Gastroesophageal sphincter (tissue), 4 donors: ENCODE data around the gene NCKAP5. TPM values are rescaled to one million over a fixed set of nuclear protein-coding genes. Genes with fewer than 3 reads are reported as not detected.

Experiments
- ATAC-seq: fragments of 150-250 bp; one replicate; pipeline ENCODE4 v1.9.1; 2016; ENCODE audit warnings: mild to moderate bottlenecking, moderate library complexity
- H3K27ac ChIP-seq, 4 donors: fragments of 200-600 bp; sonication (generic) in 3 of 4; 1 replicate in 3 of 4; 2 replicates in 1 of 4; pipeline ENCODE4 v1.5.1; 2016 to 2019
- H3K27me3 ChIP-seq: fragments of 200-600 bp; sonication (generic); one replicate; pipeline ENCODE4 v1.5.1; 2019
- H3K36me3 ChIP-seq, 2 donors: fragments of 200-600 bp; sonication (generic); one replicate each; pipeline ENCODE4 v1.5.1; 2019; ENCODE audit warnings: control low read depth in 1 of 2
- H3K4me1 ChIP-seq, 3 donors: fragments of 200-600 bp; sonication (generic); 1 replicate in 2 of 3; 2 replicates in 1 of 3; pipeline ENCODE4 v1.5.1; 2016 to 2019; ENCODE audit warnings: control low read depth in 2 of 3
- H3K4me3 ChIP-seq, 2 donors: fragments of 200-600 bp; sonication (generic); one replicate each; pipeline ENCODE4 v1.5.1; 2019; ENCODE audit warnings: mild to moderate bottlenecking in 1 of 2, moderate library complexity in 1 of 2
- H3K9me3 ChIP-seq, 3 donors: fragments of 200-600 bp; sonication (generic); one replicate each; pipeline ENCODE4 v1.5.1; 2017 to 2019; ENCODE audit warnings: control low read depth in 2 of 3
- CTCF ChIP-seq, 4 experiments: fragments of 200-600 bp in 2 of 4; fragments of 450-650 bp in 2 of 4; sonication (generic) in 1 of 4; IDR thresholded peaks; one replicate each; pipeline ENCODE4 v1.5.1; 2017 to 2019; ENCODE audit warnings: antibody characterized with exemption in 4 of 4, mild to moderate bottlenecking in 2 of 4, moderate library complexity in 2 of 4
- EP300 ChIP-seq: sonication (generic); formaldehyde crosslinking; IDR thresholded peaks from one replicate; pipeline ENCODE4 v1.6.1; 2017; ENCODE audit warnings: antibody characterized with exemption, mild to moderate bottlenecking
- POLR2A ChIP-seq, 2 donors: fragments of 450-650 bp; IDR thresholded peaks; one replicate each; pipeline ENCODE4 v1.6.1; 2017; ENCODE audit warnings: antibody characterized with exemption in 2 of 2, mild to moderate bottlenecking in 2 of 2, moderate library complexity in 1 of 2
- POLR2AphosphoS5 ChIP-seq: sonication (generic); formaldehyde crosslinking; IDR thresholded peaks from one replicate; pipeline ENCODE4 v1.6.1; 2017; ENCODE audit warnings: antibody characterized with exemption
- WGBS, 2 donors: methylation state at CpG; one replicate each; pipeline ENCODE4 v1.1.5; 2018; ENCODE audit warnings: low coverage in 1 of 2; 5-methylcytosine and 5-hydroxymethylcytosine counted together
- total RNA-seq, 4 donors: library from RNA; depleted of rRNA; stranded (reverse); fragments of >200 nt; gene quantifications; one replicate each; pipeline ENCODE4 v1.1.0, GENCODE V29; 2016

Gene NCKAP5
- total RNA-seq, 4 donors from 2014 or later = 0.16 to 0.57 (median 0.33) TPM

- no peaks in the 10 kb centered on the region for H3K36me3 ChIP-seq
- ATAC-seq = no peak
- no peaks in the 10 kb centered on the region for H3K4me1 ChIP-seq
- 80 to 100% methylated on average over 1 of the region's 1 CpG for WGBS, 2 donors
- no peak overlapping the region for H3K27ac ChIP-seq
- no peaks in the 10 kb centered on the region for H3K9me3 ChIP-seq
- no peak overlapping the region for H3K4me3 ChIP-seq
- no peak for TF ChIP-seq POLR2AphosphoS5
- TF ChIP-seq EP300 = no peak
- no peak for TF ChIP-seq POLR2A (IDR thresholded peaks at IDR 0.05)
- TF ChIP-seq CTCF (IDR thresholded peaks at IDR 0.05) = no peak
- no peaks in the 10 kb centered on the region for H3K27me3 ChIP-seq
Measured at GRCh38 chr2:133123393-133123792, 444.9 kb downstream of the NCKAP5 start.

GRCh38 chr2:133122529-133122928 lies 445.7 kb downstream of the NCKAP5 start:
- 0 to 10% methylated on average over 1 of the region's 1 CpG for WGBS, 2 donors
- ATAC-seq = no peak
- Histone ChIP-seq H3K27ac (no peak overlapping the region), H3K4me1 (no peaks in the 10 kb centered on the region), H3K9me3 (no peaks in the 10 kb centered on the region), H3K27me3 (no peaks in the 10 kb centered on the region), H3K4me3 (no peak overlapping the region), H3K36me3 (no peaks in the 10 kb centered on the region)
- TF ChIP-seq POLR2AphosphoS5 (no peak), POLR2A (IDR thresholded peaks at IDR 0.05) (no peak)

GRCh38 chr2:133120310-133120709 lies 448.0 kb downstream of the NCKAP5 start:
- Histone ChIP-seq H3K36me3 (no peaks in the 10 kb centered on the region), H3K4me3 (no peak overlapping the region), H3K9me3 (no peaks in the 10 kb centered on the region), H3K27me3 (no peaks in the 10 kb centered on the region), H3K4me1 (no peaks in the 10 kb centered on the region), H3K27ac (no peak overlapping the region)
- TF ChIP-seq POLR2A (IDR thresholded peaks at IDR 0.05) (no peak), EP300 (no peak), CTCF (IDR thresholded peaks at IDR 0.05) (no peak), POLR2AphosphoS5 (no peak)
- WGBS, 2 donors = 30 to 62% methylated on average over 1 of the region's 1 CpG
- no peak for ATAC-seq

- H3K4me1 ChIP-seq = no peaks in the 10 kb centered on the region
- H3K36me3 ChIP-seq = no peaks in the 10 kb centered on the region
- WGBS, 2 donors = 88 to 94% methylated on average over 4 of the region's 4 CpGs
- no peak overlapping the region for H3K27ac ChIP-seq
- H3K4me3 ChIP-seq = no peak overlapping the region
- no peaks in the 10 kb centered on the region for H3K27me3 ChIP-seq
- H3K9me3 ChIP-seq = no peaks in the 10 kb centered on the region
- no peak for ATAC-seq
- no peak for TF ChIP-seq POLR2A (IDR thresholded peaks at IDR 0.05)
- no peak for TF ChIP-seq CTCF (IDR thresholded peaks at IDR 0.05)
- TF ChIP-seq POLR2AphosphoS5 = no peak
- TF ChIP-seq EP300 = no peak
Measured at GRCh38 chr2:133110201-133110600, 458.1 kb downstream of the NCKAP5 start.

- Histone ChIP-seq H3K36me3 (no peaks in the 10 kb centered on the region), H3K9me3 (no peaks in the 10 kb centered on the region), H3K27me3 (no peaks in the 10 kb centered on the region), H3K4me3 (no peak overlapping the region), H3K4me1 (no peaks in the 10 kb centered on the region), H3K27ac (no peak overlapping the region)
- 77 to 78% methylated on average over 4 of the region's 4 CpGs for WGBS, 2 donors
- TF ChIP-seq POLR2A (IDR thresholded peaks at IDR 0.05) (no peak), EP300 (no peak), CTCF (IDR thresholded peaks at IDR 0.05) (no peak), POLR2AphosphoS5 (no peak)
- ATAC-seq = no peak
Measured at GRCh38 chr2:133109772-133110171, 458.5 kb downstream of the NCKAP5 start.
